Lower lobe of right lung (tissue), 2 donors: ENCODE data around the gene ABCC11. TPM values are rescaled to one million over a fixed set of nuclear protein-coding genes. Genes with fewer than 3 reads are reported as not detected.

Experiments used
- ATAC-seq, 2 donors: fragments of 200-7000 bp; cut with Tn5 transposase; one replicate each; pipeline ENCODE4 v1.9.1; 2020 to 2022; ENCODE audit warnings: mild to moderate bottlenecking in 2 of 2, moderate library complexity in 2 of 2
- DNase-seq: peaks from one replicate; pipeline ENCODE4 v3.0.0-alpha.2; 2020
- H3K27ac ChIP-seq: fragments of 200-600 bp; one replicate; pipeline ENCODE4 v1.8.0; 2022
- H3K27me3 ChIP-seq: fragments of 200-600 bp; one replicate; pipeline ENCODE4 v1.8.0; 2022; ENCODE audit warnings: low read depth
- H3K36me3 ChIP-seq: fragments of 200-600 bp; one replicate; pipeline ENCODE4 v1.8.0; 2022; ENCODE audit warnings: mild to moderate bottlenecking
- H3K4me1 ChIP-seq: fragments of 200-600 bp; one replicate; pipeline ENCODE4 v1.8.0; 2022
- H3K4me3 ChIP-seq: fragments of 200-600 bp; one replicate; pipeline ENCODE4 v1.8.0; 2022; ENCODE audit warnings: mild to moderate bottlenecking
- H3K9me3 ChIP-seq: fragments of 200-600 bp; one replicate; pipeline ENCODE4 v1.8.0; 2022
- intact Hi-C: fragments of 100-400 bp; cut with DNase I; formaldehyde crosslinking; loops from one replicate; pipeline ENCODE4 v1.11.0; 2022
- total RNA-seq: library from RNA; stranded (reverse); fragmentation: NEBNext Ultra II Directional; extraction: Animal tissue kit (Norgen Biotek cat#: 25700); gene quantifications from one replicate; pipeline ENCODE4 v1.2.1, GENCODE V29; 2021
- TF ChIP-seq, protein P1 (sequence below): fragments of 200-600 bp; IDR thresholded peaks from one replicate; pipeline ENCODE4 v1.8.0; 2022; ENCODE audit warnings: antibody characterized with exemption, mild to moderate bottlenecking
- donor health status: DM: no; HTN: yes; CAD: no; lungs with severe emphysema.

Gene ABCC11
- total RNA-seq, 1 donor from 2014 or later = not detected

DNA sequence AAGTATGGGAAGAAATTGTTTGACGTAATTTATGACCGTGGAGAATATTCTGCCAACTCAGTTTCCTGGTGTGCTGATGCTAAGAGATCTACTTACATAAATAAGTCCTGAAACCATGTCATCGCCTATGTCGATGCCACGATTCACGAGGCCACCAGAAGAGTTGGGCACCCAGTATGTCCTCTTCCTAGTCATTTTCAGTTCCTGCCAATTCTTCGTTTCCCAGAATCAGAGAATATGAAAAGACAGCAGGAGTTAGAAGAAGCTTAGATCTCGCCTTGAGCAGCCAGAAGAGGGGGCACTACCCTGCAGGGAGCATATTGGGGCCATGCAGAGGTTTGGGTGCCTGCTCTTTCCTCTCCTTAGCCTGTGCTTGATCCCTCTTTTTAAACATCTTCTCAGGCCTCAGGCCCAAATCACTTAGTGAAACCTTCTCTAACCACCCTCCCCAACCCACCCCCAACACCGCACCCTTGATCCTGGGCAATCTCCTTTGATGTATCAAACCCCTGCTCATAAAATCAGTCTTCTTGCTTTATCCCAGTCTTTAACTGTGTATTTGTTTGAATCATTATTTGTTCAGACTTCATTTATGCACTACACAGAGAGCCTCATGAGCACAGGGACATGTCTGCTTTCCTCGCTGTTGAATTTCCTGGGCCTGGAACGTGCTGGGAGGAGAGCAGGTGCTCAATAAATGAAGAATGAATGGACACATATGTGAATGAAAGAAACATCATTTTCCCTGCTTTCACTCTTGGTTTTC, 15.4 kb downstream of the ABCC11 start:
- Histone ChIP-seq H3K27ac (no peak overlapping the region), H3K9me3 (no peaks in the 10 kb centered on the region), H3K27me3 (no peaks in the 10 kb centered on the region), H3K4me3 (no peak overlapping the region), H3K36me3 (no peaks in the 10 kb centered on the region), H3K4me1 (no peaks in the 10 kb centered on the region)
- no peak for DNase-seq
- intact Hi-C loops = no loop called here
- TF ChIP-seq, protein P1, sequence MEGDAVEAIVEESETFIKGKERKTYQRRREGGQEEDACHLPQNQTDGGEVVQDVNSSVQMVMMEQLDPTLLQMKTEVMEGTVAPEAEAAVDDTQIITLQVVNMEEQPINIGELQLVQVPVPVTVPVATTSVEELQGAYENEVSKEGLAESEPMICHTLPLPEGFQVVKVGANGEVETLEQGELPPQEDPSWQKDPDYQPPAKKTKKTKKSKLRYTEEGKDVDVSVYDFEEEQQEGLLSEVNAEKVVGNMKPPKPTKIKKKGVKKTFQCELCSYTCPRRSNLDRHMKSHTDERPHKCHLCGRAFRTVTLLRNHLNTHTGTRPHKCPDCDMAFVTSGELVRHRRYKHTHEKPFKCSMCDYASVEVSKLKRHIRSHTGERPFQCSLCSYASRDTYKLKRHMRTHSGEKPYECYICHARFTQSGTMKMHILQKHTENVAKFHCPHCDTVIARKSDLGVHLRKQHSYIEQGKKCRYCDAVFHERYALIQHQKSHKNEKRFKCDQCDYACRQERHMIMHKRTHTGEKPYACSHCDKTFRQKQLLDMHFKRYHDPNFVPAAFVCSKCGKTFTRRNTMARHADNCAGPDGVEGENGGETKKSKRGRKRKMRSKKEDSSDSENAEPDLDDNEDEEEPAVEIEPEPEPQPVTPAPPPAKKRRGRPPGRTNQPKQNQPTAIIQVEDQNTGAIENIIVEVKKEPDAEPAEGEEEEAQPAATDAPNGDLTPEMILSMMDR = peak; percentile 27
- ATAC-seq = peak; percentile 42 to 43

- H3K36me3 ChIP-seq = no peaks in the 10 kb centered on the region
- intact Hi-C loops = no loop called here
- TF ChIP-seq, protein P1 = no peak
- no peaks in the 10 kb centered on the region for H3K9me3 ChIP-seq
- H3K4me3 ChIP-seq = no peak overlapping the region
- H3K27me3 ChIP-seq = no peaks in the 10 kb centered on the region
- no peaks in the 10 kb centered on the region for H3K4me1 ChIP-seq
- ATAC-seq (no peak), DNase-seq (no peak)
- no peak overlapping the region for H3K27ac ChIP-seq
These were observed 21.9 kb downstream of the ABCC11 start for GRCh38 chr16:48225456-48225855.

DNA sequence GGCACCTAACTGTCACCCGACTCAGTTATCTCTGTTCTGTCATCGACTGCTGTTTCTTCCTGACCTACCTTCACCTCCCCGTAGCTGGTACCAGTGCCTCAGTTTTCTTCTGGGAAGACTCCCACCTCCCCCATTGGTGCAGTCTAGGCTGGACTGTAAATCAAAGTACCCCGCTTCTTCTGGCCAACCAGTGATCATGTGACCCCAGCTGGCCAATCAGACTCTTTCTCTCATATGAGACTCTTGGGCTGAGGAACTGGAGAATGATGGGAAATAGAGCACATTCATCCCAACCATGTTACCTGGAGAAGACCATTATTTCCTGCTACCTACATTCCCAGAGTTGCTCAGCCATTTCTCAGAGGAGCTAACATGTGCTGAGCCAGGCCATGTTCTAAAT, 23.8 kb downstream of the ABCC11 start:
- H3K27ac ChIP-seq = no peak overlapping the region
- no peak for ATAC-seq
- no peaks in the 10 kb centered on the region for H3K27me3 ChIP-seq
- no peaks in the 10 kb centered on the region for H3K36me3 ChIP-seq
- intact Hi-C loops = no loop called here
- no peaks in the 10 kb centered on the region for H3K4me1 ChIP-seq
- H3K4me3 ChIP-seq = no peak overlapping the region
- H3K9me3 ChIP-seq = no peaks in the 10 kb centered on the region
- TF ChIP-seq, protein P1 = no peak
- DNase-seq = no peak

DNA sequence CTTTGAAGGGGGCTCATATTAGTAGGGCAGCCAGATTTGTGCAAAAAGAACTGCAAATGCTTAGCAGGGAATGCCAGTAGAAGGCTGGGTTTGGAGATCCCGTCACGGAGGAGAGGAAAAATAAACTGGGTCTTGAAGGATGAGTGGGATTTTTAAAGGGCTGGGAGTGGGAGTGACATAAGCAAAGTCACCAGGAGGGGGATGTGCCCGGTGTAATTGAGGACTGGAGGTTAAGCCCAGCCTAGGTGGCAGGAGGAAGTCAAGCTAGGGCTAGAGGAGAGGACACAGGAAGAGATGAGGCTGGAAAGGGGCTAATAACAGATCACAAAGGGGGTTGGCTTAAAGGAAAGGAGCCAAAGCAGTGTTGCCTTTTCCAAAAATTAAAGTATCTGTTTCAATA, 26.4 kb downstream of the ABCC11 start:
- no peaks in the 10 kb centered on the region for H3K36me3 ChIP-seq
- DNase-seq (no peak), ATAC-seq (no peak)
- H3K27ac ChIP-seq = no peak overlapping the region
- intact Hi-C loops = no loop called here
- no peak overlapping the region for H3K4me3 ChIP-seq
- H3K9me3 ChIP-seq = no peaks in the 10 kb centered on the region
- no peaks in the 10 kb centered on the region for H3K4me1 ChIP-seq
- TF ChIP-seq, protein P1 = no peak
- no peaks in the 10 kb centered on the region for H3K27me3 ChIP-seq

DNA sequence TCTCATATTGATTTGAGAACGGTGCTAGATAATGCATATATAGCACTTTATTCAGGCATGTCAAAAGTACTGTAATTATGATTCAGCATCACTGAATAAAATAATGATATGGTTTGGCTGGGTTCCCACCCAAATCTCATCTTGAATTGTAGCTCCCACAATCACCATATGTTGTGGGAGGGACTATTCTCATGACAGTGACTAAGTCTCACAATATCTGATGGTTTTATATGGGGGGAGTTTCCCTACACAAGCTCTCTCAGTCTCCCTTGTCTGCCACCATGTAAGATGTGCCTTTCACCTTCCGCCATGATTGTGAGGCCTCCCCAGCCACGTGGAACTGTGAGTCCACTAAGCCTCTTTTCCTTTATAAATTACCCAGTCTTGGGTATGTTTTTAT, 28.9 kb downstream of the ABCC11 start:
- no peaks in the 10 kb centered on the region for H3K27me3 ChIP-seq
- ATAC-seq = no peak
- H3K9me3 ChIP-seq = no peaks in the 10 kb centered on the region
- H3K4me1 ChIP-seq = no peaks in the 10 kb centered on the region
- DNase-seq = no peak
- no peaks in the 10 kb centered on the region for H3K36me3 ChIP-seq
- TF ChIP-seq, protein P1 = no peak
- H3K4me3 ChIP-seq = no peak overlapping the region
- H3K27ac ChIP-seq = no peak overlapping the region
- intact Hi-C loops = no loop called here
